B cell (primary cell): ENCODE results near the gene PHF24. TPM values are rescaled to one million over a fixed set of nuclear protein-coding genes. Genes with fewer than 3 reads are reported as not detected.

Experiments used
- ATAC-seq: fragments of 200-7000 bp; cut with Tn5 transposase; one replicate; pipeline ENCODE4 v1.10.0; 2021; ENCODE audit warnings: low read depth, mild to moderate bottlenecking, moderate number of reproducible peaks, moderate library complexity
- CTCF ChIA-PET: fragments of 350-600 bp; sonication (Branson Sonifier 250); formaldehyde crosslinking; loops from one replicate; lab custom pipeline; 2021; ENCODE audit warnings: antibody characterized with exemption, inconsistent platforms; lab: Charles Lee
- POLR2A ChIA-PET: fragments of 350-600 bp; sonication (Branson Sonifier 250); formaldehyde crosslinking; loops from one replicate; lab custom pipeline; 2021; ENCODE audit warnings: antibody characterized with exemption; lab: Charles Lee
- DNase-seq: peaks from one replicate; pipeline ENCODE4 v3.0.0; 2013
- H2AFZ ChIP-seq: 2 replicates; pipeline ENCODE4 v1.6.1; 2012; ENCODE audit warnings: mild to moderate bottlenecking, low read depth, low read length; ENCODE audit not compliant: insufficient read depth, poor library complexity, severe bottlenecking
- H3K27ac ChIP-seq, 2 donors: 1 replicate in 1 of 2; 2 replicates in 1 of 2; pipeline ENCODE4 v1.5.1; 2012 to 2013; ENCODE audit warnings: low read length in 2 of 2, mild to moderate bottlenecking in 2 of 2, moderate library complexity in 1 of 2
- H3K27me3 ChIP-seq, 4 experiments: fragments of 200-600 bp in 1 of 4; sonication (generic) in 1 of 4; replicated peaks in 1 of 4; 1 replicate in 2 of 4; 2 replicates in 2 of 4; pipeline versions ENCODE4 v1.6.1 to v1.7.0; 2013 to 2016; ENCODE audit warnings: low read length in 3 of 4, mild to moderate bottlenecking in 2 of 4, mixed read lengths in 1 of 4, moderate library complexity in 1 of 4; ENCODE audit not compliant: insufficient read depth in 4 of 4, control insufficient read depth in 3 of 4; ENCODE audit errors: control extremely low read depth in 1 of 4
- H3K36me3 ChIP-seq, 2 experiments: replicated peaks in 1 of 2; 1 replicate in 1 of 2; 2 replicates in 1 of 2; pipeline versions ENCODE4 v1.6.1 to v1.7.1; 2013; ENCODE audit warnings: low read length in 1 of 2; ENCODE audit not compliant: insufficient read depth in 2 of 2, control insufficient read depth in 1 of 2; ENCODE audit errors: control extremely low read depth in 1 of 2, extremely low read depth in 1 of 2
- H3K4me1 ChIP-seq, 2 donors: fragments of 200-600 bp in 1 of 2; sonication (generic) in 1 of 2; 1 replicate in 1 of 2; 2 replicates in 1 of 2; pipeline versions ENCODE4 v1.5.1 to v1.6.1; 2013 to 2017; ENCODE audit warnings: low read length in 2 of 2; ENCODE audit not compliant: control insufficient read depth in 2 of 2, insufficient read depth in 2 of 2
- H3K4me2 ChIP-seq: replicated peaks from 2 replicates; pipeline ENCODE3; 2012; ENCODE audit warnings: mild to moderate bottlenecking, low read depth, low read length; ENCODE audit not compliant: poor library complexity, severe bottlenecking
- H3K4me3 ChIP-seq, 5 experiments: fragments of 200-600 bp in 1 of 5; sonication (generic) in 1 of 5; 1 replicate in 3 of 5; 2 replicates in 2 of 5; pipeline versions ENCODE4 v1.5.1 to v1.7.0; 2011 to 2016; ENCODE audit warnings: low read length in 4 of 5, mild to moderate bottlenecking in 4 of 5, low read depth in 2 of 5, control low read depth in 1 of 5, moderate library complexity in 1 of 5; ENCODE audit not compliant: insufficient read depth in 1 of 5; ENCODE audit errors: control extremely low read depth in 1 of 5, extremely low read depth in 1 of 5
- H3K79me2 ChIP-seq: fragments of 200-600 bp; sonication (generic); one replicate; pipeline ENCODE4 v1.6.0; 2016; ENCODE audit warnings: low read length; ENCODE audit not compliant: control insufficient read depth, insufficient read depth
- H3K9ac ChIP-seq: fragments of 200-600 bp; sonication (generic); 2 replicates; pipeline ENCODE4 v1.6.1; 2017; ENCODE audit warnings: mild to moderate bottlenecking, low read length, moderate library complexity
- H3K9me3 ChIP-seq, 3 donors: one replicate each; pipeline versions ENCODE4 v1.6.1 to v1.7.1; 2013; ENCODE audit warnings: low read length in 2 of 3; ENCODE audit not compliant: control insufficient read depth in 2 of 3, insufficient read depth in 1 of 3; ENCODE audit errors: control extremely low read depth in 1 of 3
- H4K20me1 ChIP-seq: 2 replicates; pipeline ENCODE4 v1.6.0; 2012; ENCODE audit warnings: mild to moderate bottlenecking, low read length; ENCODE audit not compliant: insufficient read depth, control insufficient read depth, poor library complexity, severe bottlenecking
- H3K27ac Mint-ChIP-seq: one replicate; pipeline ENCODE4 v1.8.0; 2021; ENCODE audit warnings: mixed read lengths
- H3K27me3 Mint-ChIP-seq: one replicate; pipeline ENCODE4 v1.8.0; 2021; ENCODE audit warnings: mixed read lengths
- H3K4me1 Mint-ChIP-seq: one replicate; pipeline ENCODE4 v1.8.0; 2021; ENCODE audit warnings: mixed read lengths
- H3K4me3 Mint-ChIP-seq: one replicate; pipeline ENCODE4 v1.8.0; 2021; ENCODE audit warnings: mixed read lengths
- H3K9me3 Mint-ChIP-seq: one replicate; pipeline ENCODE4 v1.8.0; 2022; ENCODE audit warnings: mixed read lengths; ENCODE audit not compliant: insufficient read depth
- EZH2 ChIP-seq: IDR thresholded peaks from 2 replicates; pipeline ENCODE4 v1.6.1; 2012; ENCODE audit warnings: borderline replicate concordance, low read depth, mild to moderate bottlenecking, moderate library complexity, low read length; ENCODE audit not compliant: insufficient read depth, poor library complexity, severe bottlenecking
- WGBS: methylation state at CpG from one replicate; pipeline ENCODE4 v1.1.5; 2013; ENCODE audit warnings: missing lambda C conversion rate; ENCODE audit not compliant: insufficient coverage; 5-methylcytosine and 5-hydroxymethylcytosine counted together
- intact Hi-C: fragments of 100-400 bp; cut with micrococcal nuclease; formaldehyde crosslinking; loops from one replicate; pipeline ENCODE4 v1.10.0; 2022
- polyA plus RNA-seq: library from polyadenylated mRNA; depleted of rRNA; stranded (reverse); fragments of >200 nt; gene quantifications from 2 replicates; pipeline ENCODE4 v1.2.3, GENCODE V29; 2012
- total RNA-seq, 2 donors: library from RNA; stranded (reverse); fragments of 120-200 nt in 1 of 2; gene quantifications; 1 replicate in 1 of 2; 2 replicates in 1 of 2; pipeline versions ENCODE4 v1.2.3 to v1.2.4, GENCODE V29; 2013 to 2022
- TF ChIP-seq, protein P1 (sequence below): fragments of 200-600 bp; IDR thresholded peaks from one replicate; pipeline ENCODE4 v1.8.0; 2022; ENCODE audit warnings: antibody characterized with exemption, mild to moderate bottlenecking

The PHF24 gene
- total and polyA plus RNA-seq, 2 donors (not counting 1 experiment from before 2014, with no cell fraction given) = not detected

DNA sequence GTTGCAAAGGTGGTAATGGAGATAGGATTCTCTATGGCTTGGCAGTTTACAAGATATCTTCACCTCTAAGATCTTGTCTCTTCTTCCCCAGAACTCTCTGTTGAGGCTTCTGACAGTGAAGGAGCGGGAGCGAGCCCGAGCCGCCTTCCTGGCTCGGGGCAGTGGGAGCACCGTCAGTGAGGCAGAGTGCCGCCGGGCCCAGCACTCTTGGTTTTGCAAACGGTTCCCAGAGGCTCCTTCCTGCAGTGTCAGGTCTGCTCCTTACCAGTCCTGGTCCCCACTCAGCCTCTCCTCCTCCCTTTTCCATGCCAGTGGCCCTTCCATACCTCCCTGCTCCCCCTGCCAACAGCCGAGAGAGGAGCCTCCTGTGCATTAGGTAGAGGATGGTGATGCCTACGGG is 18.9 kb downstream of the PHF24 start:
- H3K27me3 Mint-ChIP-seq = peaks cover 7% of the 10 kb centered on the region
- H3K27me3 ChIP-seq = peaks cover 0 to 6% (median 0%) of the 10 kb centered on the region in 4 experiments
- no peaks in the 10 kb centered on the region for H3K79me2 ChIP-seq
- H3K4me1 ChIP-seq = peaks cover 2% of the 10 kb centered on the region in 2 donors
- H3K4me1 Mint-ChIP-seq = peaks cover 2% of the 10 kb centered on the region
- whole genome bisulfite sequencing = 96% methylated on average over 10 of the region's 11 CpGs
- no peaks in the 10 kb centered on the region for H3K9me3 Mint-ChIP-seq
- no peak for DNase-seq
- no peak overlapping the region for H3K27ac Mint-ChIP-seq
- H4K20me1 ChIP-seq = no peaks in the 10 kb centered on the region
- no peak overlapping the region for H3K9ac ChIP-seq
- peaks cover 0 to 3% (median 0%) of the 10 kb centered on the region in 3 donors for H3K9me3 ChIP-seq
- H3K4me3 Mint-ChIP-seq = no peak overlapping the region
- POLR2A ChIA-PET = no interaction called here
- H3K36me3 ChIP-seq = no peaks in the 10 kb centered on the region
- H3K27ac ChIP-seq = no peak overlapping the region
- H3K4me2 ChIP-seq = no peak overlapping the region
- ATAC-seq = no peak
- CTCF ChIA-PET = no interaction called here
- intact Hi-C loops = no loop called here
- no peak overlapping the region for H3K4me3 ChIP-seq
- H2AFZ ChIP-seq = no peak overlapping the region
- TF ChIP-seq, protein P1, sequence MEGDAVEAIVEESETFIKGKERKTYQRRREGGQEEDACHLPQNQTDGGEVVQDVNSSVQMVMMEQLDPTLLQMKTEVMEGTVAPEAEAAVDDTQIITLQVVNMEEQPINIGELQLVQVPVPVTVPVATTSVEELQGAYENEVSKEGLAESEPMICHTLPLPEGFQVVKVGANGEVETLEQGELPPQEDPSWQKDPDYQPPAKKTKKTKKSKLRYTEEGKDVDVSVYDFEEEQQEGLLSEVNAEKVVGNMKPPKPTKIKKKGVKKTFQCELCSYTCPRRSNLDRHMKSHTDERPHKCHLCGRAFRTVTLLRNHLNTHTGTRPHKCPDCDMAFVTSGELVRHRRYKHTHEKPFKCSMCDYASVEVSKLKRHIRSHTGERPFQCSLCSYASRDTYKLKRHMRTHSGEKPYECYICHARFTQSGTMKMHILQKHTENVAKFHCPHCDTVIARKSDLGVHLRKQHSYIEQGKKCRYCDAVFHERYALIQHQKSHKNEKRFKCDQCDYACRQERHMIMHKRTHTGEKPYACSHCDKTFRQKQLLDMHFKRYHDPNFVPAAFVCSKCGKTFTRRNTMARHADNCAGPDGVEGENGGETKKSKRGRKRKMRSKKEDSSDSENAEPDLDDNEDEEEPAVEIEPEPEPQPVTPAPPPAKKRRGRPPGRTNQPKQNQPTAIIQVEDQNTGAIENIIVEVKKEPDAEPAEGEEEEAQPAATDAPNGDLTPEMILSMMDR = no peak
- no peak for TF ChIP-seq EZH2

DNA sequence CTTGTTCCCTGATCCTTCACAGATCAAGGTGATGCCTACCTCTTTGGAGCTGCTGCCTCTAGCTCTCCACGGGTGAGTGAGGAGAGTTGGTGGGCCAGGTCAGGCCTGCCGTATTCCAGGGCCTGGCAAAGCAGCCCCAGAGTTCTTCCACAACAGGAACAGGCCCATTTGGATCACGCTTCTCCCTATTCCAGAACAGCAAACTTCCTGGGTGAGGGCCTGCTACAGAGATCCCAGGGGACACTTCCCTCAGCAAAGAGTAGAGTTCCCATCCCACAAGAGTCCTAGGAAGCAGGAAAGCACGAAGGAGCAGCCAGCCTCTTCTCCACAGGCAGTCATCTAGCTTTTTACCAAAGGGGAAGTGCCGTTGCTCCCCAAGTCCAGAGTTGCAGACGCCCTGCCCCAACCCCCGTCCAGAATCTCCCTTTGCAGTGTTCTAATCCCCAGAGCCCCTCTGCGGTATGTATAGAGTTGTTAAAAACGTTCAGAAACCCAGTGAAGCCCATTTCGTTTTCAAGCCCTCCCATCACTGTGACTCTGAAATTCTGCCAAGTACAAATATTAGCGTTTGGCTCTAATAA is 22.2 kb downstream of the PHF24 start:
- H3K4me3 Mint-ChIP-seq = no peak overlapping the region
- Histone ChIP-seq H3K36me3 (no peaks in the 10 kb centered on the region), H3K4me1 (peaks cover 30% of the 10 kb centered on the region in 2 donors), H3K4me3 (no peak overlapping the region), H3K79me2 (no peaks in the 10 kb centered on the region), H3K4me2 (no peak overlapping the region), H3K9me3 (peaks cover 0 to 4% (median 0%) of the 10 kb centered on the region in 3 donors), H3K9ac (no peak overlapping the region), H3K27ac (no peak overlapping the region), H4K20me1 (no peaks in the 10 kb centered on the region), H3K27me3 (peaks cover 0 to 6% (median 0%) of the 10 kb centered on the region in 4 experiments), H2AFZ (no peak overlapping the region)
- WGBS = 88% methylated on average over 4 of the region's 11 CpGs
- no peaks in the 10 kb centered on the region for H3K9me3 Mint-ChIP-seq
- ChIA-PET CTCF (interaction anchor here (0.7 kb wide), 1 partner anchor 81 kb away, joined by 4 read pairs; no protein-coding TSS in a partner anchor), POLR2A (interaction anchor here (0.7 kb wide), 1 partner anchor 182 kb away, joined by 3 read pairs; the partner anchor contains the start of gene UNC13B)
- no peak for ATAC-seq
- no peak for DNase-seq
- intact Hi-C loops = loop anchor here (10.0 kb wide), 2 partner anchors 275 to 1165 kb away; partner anchors contain the start of gene UBE2R2
- no peaks in the 10 kb centered on the region for H3K27me3 Mint-ChIP-seq
- TF ChIP-seq, protein P1 = no peak
- no peak for TF ChIP-seq EZH2
- no peak overlapping the region for H3K27ac Mint-ChIP-seq
- H3K4me1 Mint-ChIP-seq = peaks cover 31% of the 10 kb centered on the region
